NCI-H187 treated with DMSO at 0.1 percent for 48 hours (cell line): ENCODE measurements around the gene PARD3B.

Experiments used
- DNase-seq: peaks from one replicate; lab custom pipeline; 2025; lab: John Stamatoyannopoulos, UW

PARD3B gene

DNA sequence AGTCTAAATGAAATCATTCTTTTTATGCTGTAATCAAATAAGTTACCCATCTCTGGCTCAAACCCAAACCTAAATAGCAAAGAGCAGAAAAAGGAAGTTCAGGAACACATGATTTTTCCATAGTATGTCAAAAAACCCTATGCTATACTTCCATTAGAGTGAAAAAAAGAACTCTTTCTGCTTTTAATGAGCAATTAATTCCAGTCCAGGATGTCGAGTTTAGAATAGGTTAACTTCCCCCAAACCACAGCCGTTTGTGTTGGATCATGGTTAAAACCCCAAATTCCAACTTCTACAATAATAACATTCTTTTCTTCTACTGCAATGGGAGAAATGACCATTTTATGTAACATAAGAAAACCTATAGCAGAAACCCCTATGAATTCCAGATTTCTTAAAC, 965.9 kb downstream of the PARD3B start:
- DNase-seq: no peak

GRCh38 chr2:205511641-205512040, 966.4 kb downstream of the PARD3B start:
- no peak for DNase-seq

DNA sequence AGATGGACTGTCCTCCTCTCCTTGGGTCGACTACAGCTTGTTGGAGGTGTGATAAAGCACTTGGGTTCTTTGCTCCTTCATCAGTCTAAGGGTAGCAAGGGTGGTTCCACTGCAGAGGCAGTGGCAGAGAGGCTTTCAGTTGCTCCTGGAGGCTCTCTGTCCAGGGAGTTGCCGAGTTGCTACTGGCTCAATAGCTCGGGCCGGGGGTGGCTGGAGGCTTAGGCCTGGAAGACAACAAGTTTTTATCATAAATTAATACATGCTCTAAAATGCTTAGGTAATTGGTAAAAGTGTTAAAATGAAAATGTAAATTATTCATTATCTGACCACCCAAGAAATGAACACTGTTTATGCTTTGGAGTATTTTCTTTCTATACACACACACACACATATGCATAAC, 975.0 kb downstream of the PARD3B start:
- no peak for DNase-seq

DNA sequence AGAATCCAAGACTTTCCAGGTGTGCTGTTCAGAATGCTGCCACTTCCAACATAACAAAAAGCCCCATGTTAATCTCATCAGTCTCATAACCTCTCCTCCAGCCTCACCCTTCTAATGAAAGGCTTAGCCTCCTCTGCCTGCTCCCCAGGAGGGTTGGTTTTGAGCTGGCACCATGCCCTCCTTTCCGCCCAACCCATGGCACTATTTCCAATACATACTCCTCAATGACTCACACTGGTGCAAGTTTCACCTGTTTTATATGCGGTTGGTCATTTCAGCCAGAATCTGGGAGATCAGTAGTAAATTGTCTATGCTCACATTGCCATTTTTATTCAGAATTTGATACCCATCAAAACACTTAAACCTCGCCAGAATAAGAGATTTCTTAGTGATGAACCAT, 979.4 kb downstream of the PARD3B start:
- no peak for DNase-seq

DNA sequence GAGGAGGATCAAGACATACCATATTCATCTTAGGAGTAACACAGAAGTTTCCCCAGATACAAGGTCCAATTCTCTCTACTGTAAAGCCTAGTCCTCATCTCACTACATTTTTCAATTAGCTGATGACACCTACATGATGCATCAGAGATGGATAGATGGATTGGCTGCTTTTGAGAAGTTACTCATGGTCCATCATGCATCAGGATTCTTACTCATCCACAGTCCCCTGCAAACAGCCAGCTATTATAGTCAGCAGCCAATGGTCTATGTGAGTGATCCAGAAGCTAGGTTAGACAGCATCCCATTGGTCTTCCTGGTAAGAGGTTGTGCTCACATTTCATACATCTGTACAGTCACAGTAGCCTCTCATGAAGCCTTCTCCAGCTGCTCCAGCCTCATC, 982.5 kb downstream of the PARD3B start:
- DNase-seq: no peak

DNA sequence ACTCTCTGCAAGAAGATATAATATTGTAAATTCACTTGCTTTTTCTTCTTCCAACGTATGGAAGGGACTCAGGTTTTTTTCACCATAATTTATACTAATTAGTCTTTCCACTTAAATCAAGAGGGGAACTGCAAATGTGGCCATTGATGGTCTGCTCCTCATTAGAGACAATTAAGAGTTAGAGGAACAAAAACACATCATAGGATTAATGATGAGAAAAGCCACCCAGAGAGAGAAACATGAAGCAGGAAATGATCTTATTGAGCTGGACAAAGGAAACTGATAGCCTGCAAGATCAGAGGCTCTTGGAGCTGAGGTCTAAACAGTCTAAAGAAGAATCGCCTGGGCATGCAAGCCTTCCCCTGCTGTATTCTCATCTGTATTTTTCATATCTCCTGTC, 985.8 kb downstream of the PARD3B start:
- no peak for DNase-seq

GRCh38 chr2:205531489-205532148, 986.3 kb downstream of the PARD3B start:
- no peak for DNase-seq

DNA sequence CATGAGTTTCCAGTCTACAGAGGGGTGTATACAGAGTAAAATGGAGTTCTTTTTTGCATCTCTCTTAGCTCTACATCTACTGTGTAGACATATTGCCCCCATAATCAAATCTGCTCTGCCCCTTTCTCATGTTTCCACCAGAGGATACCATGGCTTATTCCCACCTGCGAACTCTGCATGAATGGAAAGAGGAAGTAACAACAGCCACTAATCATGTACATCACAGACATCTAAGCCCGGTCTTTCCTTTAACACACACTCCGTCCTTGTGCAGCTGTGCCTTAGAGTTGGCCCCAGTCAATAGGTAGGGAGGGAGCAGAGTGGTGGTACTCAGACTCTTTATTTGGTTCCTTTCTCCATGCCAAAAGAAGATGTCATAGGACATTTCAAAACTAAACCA, 989.7 kb downstream of the PARD3B start:
- DNase-seq: no peak

DNA sequence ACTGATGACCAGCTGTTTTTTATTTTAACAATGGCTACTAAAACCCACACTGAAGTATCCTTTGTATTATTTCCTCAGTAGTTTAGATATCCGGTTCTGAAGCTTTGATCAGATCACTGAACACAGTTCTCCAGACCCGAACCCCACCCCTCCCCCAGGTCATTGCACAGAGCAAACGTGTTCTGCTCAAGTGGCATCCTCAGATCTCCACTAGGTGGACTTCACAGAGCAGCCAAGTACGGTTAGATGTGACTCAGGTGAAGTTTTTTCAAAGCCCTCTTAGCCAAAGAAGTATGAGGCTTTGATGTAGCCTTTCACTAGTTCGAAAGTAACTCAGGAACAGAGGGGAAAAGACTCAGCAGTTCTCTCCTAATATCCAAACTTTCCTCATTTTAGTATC, 994.3 kb downstream of the PARD3B start:
- no peak for DNase-seq

- DNase-seq: no peak
Measured at GRCh38 chr2:205540036-205540435, 994.8 kb downstream of the PARD3B start.

DNA sequence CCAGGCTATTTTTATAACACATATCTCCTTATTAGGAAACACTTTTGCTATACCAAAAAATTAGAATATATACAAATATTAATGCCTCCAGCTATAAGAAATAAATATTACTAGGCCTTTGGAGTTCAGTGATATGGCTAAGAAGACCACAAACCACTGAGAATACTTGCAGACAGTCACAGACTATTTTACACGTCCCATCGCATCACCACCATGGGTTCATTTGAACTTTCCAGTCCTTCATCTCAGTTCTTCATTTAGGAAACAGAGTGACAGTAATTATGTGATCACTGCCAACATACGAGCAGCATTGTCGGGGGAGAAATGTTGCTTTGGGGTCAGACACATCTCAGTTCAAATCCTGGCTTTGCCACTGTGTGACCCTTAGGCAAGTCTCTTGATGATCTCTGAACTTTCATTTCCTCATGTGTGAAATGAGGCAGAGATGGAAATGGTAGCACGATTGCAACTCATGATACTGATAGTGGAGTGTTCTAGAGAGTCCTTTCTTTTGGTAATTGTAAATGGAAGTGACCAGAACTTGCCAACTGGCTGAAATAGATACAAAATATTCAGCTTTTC, 998.1 kb downstream of the PARD3B start:
- DNase-seq: no peak

DNA sequence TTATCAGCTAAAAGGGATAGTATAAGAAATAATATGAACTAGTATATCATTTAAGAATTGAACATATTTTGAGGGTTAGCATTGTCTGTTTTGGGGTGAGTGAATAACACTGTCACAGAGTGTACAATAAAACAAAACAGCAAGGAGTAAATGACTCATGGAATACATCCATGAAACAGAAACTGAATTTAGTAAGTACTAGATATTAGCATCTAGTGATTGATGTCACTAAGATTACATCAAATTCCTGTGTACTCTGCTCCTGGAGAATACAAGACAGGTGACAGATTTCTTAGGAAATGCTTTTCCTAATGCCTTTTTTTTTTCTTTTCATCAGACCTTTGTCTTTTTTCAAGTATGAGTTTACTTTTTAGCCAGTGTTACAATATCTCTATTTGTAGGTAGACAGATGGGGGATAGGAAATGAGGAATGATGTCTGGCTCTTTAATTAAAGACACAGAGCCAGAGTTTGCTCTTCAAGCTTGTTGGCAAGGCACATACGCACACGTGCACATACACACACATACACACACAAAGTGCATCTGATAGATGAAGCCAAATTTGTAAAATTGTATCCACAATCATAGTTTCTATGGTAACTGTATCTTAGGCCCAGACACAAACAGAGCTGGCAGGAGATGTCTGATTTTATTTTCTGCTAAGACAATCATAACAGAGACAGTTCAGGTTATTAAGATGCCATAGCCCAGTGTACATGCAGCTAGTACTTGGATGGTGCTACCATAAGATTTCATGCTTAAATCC, 998.8 kb downstream of the PARD3B start:
- no peak for DNase-seq

DNA sequence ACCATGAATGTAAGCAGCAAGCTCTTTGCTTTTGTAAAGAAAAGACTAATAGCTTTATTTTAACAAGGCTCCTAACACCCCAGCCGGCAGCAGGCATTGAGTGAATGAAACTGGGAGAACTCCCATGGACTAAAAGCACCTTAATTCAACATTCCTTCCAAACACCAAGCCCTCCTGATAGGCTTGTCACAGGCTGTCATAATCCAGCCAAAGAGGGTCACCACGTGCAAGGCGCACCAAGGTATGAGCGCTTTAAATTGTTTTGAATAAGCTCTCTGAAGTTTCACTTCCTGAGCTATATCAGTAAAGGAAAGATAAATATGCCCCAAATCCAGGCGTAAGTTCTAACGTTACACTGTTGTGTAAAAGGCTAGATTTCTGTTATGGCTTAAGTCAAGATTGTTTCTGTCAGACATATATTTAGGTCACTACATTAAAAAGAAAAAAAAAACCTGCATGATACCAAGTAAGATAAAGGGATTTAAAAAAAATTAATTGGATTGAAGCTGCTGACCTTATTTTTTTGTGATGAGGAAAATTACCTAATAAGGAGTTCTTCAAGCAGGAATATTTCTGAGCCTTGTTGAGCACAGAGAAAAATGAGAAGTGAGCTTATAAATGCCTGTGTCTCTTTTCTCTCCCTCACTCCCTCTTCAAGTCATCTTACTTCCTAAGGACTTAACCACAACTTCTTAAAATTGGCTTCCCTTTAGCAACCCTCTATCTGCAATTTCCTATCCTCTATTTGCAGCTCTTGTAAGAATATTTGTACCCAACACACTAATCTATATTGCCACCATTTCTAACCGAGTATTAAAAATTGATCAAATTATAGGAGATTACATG, 1000.9 kb downstream of the PARD3B start:
- DNase-seq: no peak

DNA sequence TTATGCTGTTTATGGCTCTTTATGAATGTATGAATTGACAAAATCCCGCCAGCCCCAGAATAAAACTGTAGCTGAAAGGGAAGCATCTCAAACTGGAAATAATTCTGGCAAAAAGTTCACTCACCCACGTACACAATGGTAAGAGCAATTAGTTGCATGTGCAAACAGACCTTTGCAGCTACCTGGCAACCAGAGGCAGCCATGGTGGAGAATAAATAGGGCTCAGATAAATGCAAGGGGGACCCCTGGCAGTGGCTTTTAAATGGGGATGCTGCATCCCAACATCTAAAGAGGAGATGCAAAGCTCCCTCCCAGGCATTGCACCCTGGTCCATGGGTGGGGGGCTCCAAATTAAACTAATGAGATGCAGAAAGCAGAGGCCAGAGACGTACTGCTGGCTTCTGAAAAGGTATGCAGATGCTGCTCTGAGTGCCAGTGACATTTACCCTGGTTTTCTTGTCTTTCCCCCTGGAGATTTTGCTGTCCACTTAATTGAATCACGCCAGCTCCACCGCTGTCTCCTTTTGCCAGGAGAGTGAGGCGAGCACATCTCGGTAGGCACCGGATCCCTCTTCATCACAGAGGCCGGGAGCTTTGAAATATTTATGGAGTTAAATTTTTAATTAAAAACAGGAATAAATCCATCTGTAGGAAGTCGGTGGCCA, 1010.4 kb downstream of the PARD3B start:
- no peak for DNase-seq

DNA sequence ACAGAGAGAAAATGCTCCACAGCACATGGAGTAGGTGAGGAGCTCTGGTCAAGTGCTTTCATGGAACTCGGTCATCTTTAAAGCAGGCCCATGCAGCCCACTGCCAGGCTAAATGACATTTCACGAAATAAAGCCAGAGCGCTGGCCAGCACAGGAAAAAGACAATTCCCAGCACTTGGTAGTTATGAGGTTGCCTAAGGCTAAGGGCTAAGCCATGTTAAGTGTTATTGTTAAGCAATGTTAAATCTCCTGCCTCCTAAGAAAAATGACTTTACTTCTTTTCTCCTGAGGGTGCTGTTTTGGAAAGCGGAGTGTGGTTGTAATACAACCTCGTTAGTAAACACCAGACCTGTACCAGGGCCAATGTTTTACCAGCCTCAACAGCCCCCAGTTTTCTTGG, 1011.1 kb downstream of the PARD3B start:
- DNase-seq: no peak

DNA sequence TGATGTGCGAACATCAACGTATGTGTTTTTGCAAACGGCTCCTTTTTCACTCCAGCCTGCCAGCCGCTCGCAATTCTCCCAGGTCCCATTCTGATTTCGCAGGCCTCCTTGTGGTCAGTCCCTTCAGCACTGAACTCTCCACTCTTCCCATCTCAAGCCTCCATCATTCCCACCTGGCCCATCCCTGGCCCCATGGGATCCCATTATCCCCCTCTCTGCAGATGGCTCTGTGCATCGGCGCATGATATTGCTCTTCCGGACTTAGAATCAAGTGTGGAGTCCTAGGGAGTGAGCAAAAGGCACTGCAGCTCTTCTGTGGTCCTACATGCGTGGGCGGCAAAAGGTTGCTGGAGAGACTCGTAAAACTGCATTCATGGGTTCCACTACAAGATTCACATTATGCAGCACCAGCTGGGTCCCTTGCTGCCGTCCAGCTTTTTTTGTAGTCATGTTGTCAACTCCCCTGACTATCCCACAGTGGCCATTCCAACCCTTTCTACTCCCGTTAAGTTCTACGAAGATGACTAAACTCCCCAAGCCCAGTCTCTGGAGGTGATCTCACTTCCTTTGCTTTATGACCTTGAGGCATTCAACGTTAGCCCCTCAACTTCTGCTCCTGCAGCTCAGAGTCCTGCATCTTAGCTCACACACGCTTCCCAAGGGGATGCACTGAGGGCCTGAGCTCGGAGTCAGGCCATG, 1011.7 kb downstream of the PARD3B start:
- DNase-seq: no peak

DNA sequence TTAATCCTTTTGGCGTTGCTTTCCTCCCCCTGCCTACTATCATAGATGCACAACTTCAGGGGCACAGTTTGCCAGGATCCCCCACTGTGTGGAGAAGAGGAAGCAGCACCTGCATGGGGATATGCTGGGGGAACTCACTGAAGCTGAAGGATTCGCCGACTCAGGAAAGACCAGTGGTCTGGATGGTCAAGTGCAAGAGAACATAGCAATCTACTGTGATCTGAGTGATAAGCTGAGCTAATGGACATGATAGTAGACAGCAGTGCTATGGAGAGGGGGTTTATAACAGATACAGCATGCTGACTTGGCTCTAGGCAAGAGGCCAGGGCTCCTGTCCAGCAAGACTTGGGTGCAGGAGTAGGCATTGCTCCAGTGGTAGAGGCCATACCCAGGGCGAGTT, 1012.6 kb downstream of the PARD3B start:
- DNase-seq: no peak

- DNase-seq: no peak
Measured at GRCh38 chr2:205561441-205561840, 1016.2 kb downstream of the PARD3B start.

DNA sequence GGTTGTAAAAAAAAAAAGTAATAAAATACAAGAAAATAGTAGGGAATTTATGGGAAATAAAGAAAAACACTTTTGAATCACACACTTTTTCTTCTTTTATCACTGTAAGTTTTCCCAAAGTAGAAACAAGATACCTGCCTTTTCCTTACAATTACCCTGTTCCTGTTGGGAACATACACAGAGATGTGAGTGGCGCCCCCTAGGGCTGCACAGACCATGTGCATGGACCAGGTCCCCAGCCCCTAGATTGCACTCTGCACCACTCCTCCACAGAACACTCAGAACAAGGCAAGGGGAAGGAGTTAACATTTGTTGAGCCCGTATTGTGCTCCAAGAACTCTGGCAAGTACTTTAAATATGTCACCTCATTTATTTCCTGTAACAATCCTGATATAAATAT, 1018.4 kb downstream of the PARD3B start:
- DNase-seq: no peak

GRCh38 chr2:205564346-205565141, 1019.3 kb downstream of the PARD3B start:
- no peak for DNase-seq

- DNase-seq: no peak
Measured at GRCh38 chr2:205565142-205565522, 1019.9 kb downstream of the PARD3B start.
